HL-60 (cell line): ENCODE measurements around the gene WDR33.

Experiments
- DNase-seq, 2 experiments: peaks; one replicate each; pipeline ENCODE4 v3.0.0-alpha.2; 2010 to 2020; ENCODE audit warnings: low read depth in 1 of 2, low spot score in 1 of 2
- H3K27ac ChIP-seq: fragments of 250-450 bp; sonication (Bioruptor Pico); replicated peaks from 2 replicates; pipeline ENCODE4 v1.5.1; 2020; ENCODE audit warnings: mild to moderate bottlenecking, moderate library complexity
- H3K27me3 ChIP-seq: fragments of 250-450 bp; sonication (Bioruptor Pico); 2 replicates; pipeline ENCODE4 v1.5.1; 2021; ENCODE audit warnings: mild to moderate bottlenecking, moderate library complexity; ENCODE audit not compliant: insufficient read depth, poor library complexity, severe bottlenecking
- H3K4me3 ChIP-seq: replicated peaks from 2 replicates; pipeline ENCODE4 v1.5.1; 2011; ENCODE audit warnings: mild to moderate bottlenecking, control low read depth, low read length; ENCODE audit not compliant: insufficient read depth
- GABPA ChIP-seq: IDR thresholded peaks from 2 replicates; pipeline ENCODE4 v1.6.1; 2012; ENCODE audit warnings: low read depth
- POLR2AphosphoS5 ChIP-seq: IDR thresholded peaks from 2 replicates; pipeline ENCODE4 v1.6.1; 2012; ENCODE audit warnings: low read depth
- SPI1 ChIP-seq: IDR thresholded peaks from 2 replicates; pipeline ENCODE4 v1.6.1; 2012; ENCODE audit warnings: low read depth, mild to moderate bottlenecking, borderline replicate concordance
- TF ChIP-seq, protein P1 (sequence below): IDR thresholded peaks from one replicate; pipeline ENCODE4 v1.5.1; 2011; ENCODE audit warnings: low read length, control low read depth, inconsistent platforms; ENCODE audit not compliant: insufficient read depth
- TF ChIP-seq, protein P2 (sequence below): IDR thresholded peaks from 2 replicates; pipeline ENCODE4 v1.6.1; 2012; ENCODE audit warnings: low read depth; ENCODE audit not compliant: insufficient replicate concordance

The WDR33 gene

DNA sequence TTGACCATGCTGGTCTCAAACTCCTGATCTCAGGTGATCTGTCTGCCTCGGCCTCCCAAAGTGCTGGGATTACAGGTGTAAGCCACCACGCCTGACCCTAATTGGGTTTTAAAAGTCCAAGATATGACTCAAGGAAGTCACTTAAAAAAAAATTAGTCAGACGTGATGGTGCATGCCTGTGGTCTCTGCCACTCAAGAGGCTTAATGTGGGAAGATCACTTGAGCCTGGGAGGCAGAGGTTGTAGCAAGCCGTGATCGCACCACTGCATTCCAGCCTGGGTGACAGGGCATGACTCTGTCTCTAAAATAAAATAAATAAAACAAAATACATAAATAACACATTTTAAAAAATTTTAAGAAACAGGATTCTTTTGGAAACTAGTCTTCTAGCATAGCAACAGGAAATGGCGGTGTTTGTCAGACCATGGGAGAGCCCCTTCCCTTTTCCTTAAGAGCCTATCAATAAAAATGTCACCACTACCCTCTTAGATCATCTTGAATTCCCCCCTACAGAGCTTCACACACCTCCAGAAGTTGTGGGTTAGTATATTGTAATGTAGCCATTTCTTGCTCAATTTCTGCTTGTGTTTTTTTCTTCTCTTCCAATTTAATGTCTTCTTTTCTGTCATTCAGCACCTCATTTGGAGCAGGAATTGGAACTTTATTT, 89.5 kb downstream of the WDR33 start:
- Histone ChIP-seq H3K27me3 (no peaks in the 10 kb centered on the region), H3K4me3 (no peak overlapping the region), H3K27ac (no peak overlapping the region)
- TF ChIP-seq, protein P1, sequence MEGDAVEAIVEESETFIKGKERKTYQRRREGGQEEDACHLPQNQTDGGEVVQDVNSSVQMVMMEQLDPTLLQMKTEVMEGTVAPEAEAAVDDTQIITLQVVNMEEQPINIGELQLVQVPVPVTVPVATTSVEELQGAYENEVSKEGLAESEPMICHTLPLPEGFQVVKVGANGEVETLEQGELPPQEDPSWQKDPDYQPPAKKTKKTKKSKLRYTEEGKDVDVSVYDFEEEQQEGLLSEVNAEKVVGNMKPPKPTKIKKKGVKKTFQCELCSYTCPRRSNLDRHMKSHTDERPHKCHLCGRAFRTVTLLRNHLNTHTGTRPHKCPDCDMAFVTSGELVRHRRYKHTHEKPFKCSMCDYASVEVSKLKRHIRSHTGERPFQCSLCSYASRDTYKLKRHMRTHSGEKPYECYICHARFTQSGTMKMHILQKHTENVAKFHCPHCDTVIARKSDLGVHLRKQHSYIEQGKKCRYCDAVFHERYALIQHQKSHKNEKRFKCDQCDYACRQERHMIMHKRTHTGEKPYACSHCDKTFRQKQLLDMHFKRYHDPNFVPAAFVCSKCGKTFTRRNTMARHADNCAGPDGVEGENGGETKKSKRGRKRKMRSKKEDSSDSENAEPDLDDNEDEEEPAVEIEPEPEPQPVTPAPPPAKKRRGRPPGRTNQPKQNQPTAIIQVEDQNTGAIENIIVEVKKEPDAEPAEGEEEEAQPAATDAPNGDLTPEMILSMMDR: no peak
- TF ChIP-seq, protein P2, sequence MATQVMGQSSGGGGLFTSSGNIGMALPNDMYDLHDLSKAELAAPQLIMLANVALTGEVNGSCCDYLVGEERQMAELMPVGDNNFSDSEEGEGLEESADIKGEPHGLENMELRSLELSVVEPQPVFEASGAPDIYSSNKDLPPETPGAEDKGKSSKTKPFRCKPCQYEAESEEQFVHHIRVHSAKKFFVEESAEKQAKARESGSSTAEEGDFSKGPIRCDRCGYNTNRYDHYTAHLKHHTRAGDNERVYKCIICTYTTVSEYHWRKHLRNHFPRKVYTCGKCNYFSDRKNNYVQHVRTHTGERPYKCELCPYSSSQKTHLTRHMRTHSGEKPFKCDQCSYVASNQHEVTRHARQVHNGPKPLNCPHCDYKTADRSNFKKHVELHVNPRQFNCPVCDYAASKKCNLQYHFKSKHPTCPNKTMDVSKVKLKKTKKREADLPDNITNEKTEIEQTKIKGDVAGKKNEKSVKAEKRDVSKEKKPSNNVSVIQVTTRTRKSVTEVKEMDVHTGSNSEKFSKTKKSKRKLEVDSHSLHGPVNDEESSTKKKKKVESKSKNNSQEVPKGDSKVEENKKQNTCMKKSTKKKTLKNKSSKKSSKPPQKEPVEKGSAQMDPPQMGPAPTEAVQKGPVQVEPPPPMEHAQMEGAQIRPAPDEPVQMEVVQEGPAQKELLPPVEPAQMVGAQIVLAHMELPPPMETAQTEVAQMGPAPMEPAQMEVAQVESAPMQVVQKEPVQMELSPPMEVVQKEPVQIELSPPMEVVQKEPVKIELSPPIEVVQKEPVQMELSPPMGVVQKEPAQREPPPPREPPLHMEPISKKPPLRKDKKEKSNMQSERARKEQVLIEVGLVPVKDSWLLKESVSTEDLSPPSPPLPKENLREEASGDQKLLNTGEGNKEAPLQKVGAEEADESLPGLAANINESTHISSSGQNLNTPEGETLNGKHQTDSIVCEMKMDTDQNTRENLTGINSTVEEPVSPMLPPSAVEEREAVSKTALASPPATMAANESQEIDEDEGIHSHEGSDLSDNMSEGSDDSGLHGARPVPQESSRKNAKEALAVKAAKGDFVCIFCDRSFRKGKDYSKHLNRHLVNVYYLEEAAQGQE: no peak
- TF ChIP-seq POLR2AphosphoS5: no peak
- TF ChIP-seq GABPA: no peak
- TF ChIP-seq SPI1: no peak
- no peak for DNase-seq

DNA sequence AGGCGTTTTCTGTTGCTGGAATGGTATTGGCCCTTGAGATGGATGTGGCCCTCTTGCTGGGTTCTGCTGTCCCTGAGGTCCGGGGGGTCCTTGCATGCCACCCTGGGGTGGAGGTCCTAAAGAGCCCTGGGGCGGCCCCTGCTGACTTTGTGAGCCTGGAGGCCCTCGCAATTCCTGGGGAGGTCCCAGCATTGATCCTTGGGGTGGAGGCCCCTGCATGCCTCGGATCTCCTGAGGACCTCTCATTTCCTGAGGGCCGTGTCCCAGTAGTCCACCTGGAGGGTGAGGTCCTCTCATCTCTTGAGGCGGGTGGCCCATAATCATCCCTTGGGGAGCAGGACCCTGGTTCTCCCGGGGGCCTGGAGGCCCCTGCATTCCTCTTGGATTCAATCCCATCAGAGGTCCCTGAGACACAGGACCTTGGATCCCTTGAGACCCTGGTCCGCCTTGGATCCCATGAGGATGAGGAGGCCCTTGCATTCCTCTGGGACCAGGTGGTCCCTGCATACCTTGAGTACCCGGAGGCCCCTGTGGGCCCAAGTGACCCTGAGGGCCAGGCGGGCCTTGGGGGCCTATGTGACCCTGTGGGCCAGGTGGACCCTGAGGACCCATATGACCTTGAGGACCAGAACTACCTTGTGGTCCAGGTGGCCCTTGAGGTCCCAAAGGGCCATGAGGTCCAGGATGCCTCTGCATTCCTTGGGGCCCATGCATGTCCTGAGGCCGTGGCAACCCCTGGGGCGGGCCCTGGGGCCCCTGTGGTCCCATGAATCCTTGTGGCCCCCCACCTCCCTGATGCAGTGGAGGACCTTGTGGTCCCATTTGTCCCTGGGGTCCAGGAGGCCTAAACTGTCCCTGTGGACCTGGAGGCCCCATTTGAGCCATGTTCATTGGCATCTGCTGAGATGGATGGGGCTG, 91.4 kb downstream of the WDR33 start:
- TF ChIP-seq SPI1 (no peak), POLR2AphosphoS5 (no peak), GABPA (no peak)
- TF ChIP-seq, protein P1: no peak
- TF ChIP-seq, protein P2: no peak
- Histone ChIP-seq H3K27ac (no peak overlapping the region), H3K27me3 (no peaks in the 10 kb centered on the region), H3K4me3 (no peak overlapping the region)
- DNase-seq: no peak

DNA sequence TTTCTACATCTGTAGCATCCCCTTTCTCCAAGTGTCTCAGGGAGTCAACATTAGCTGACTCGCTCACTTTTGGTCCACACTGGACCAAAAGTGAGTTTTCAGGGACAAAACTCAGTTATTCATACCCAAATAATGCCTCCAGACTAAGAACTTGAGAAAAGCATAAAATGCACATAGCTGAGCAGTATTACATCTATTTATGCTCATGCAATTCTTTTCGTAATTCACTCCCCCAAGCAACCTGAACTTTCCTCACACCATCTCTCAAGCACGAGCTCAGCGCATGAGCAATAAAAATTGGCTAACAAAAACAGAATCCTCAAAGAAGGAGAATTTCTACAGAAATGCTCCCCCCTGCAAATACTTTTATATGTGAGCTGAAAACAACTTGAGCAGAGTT, 92.7 kb downstream of the WDR33 start:
- no peak for DNase-seq
- H3K27me3 ChIP-seq: no peaks in the 10 kb centered on the region
- TF ChIP-seq, protein P2: no peak
- TF ChIP-seq SPI1 (no peak), GABPA (no peak), POLR2AphosphoS5 (no peak)
- TF ChIP-seq, protein P1: no peak
- H3K4me3 ChIP-seq: no peak overlapping the region
- H3K27ac ChIP-seq: no peak overlapping the region
